Trophoblast cell (in vitro differentiated cells and primary cell): Measurements from ENCODE around the gene ABCA13.

ENCODE experiments used
- DNase-seq, 2 donors: peaks; one replicate each; pipeline ENCODE4 v3.0.0-alpha.2; 2016
- H2AFZ ChIP-seq: 2 replicates; pipeline ENCODE4 v1.6.1; 2013; ENCODE audit warnings: low read length, moderate library complexity, mild to moderate bottlenecking; ENCODE audit not compliant: insufficient read depth, poor library complexity
- H2AK5ac ChIP-seq: 2 replicates; pipeline ENCODE4 v1.6.1; 2013; ENCODE audit warnings: mild to moderate bottlenecking, low read length
- H2BK120ac ChIP-seq: 2 replicates; pipeline ENCODE4 v1.6.1; 2013; ENCODE audit warnings: low read length, mild to moderate bottlenecking, moderate library complexity; ENCODE audit not compliant: insufficient read depth, poor library complexity
- H2BK12ac ChIP-seq: 2 replicates; pipeline ENCODE4 v1.6.1; 2013; ENCODE audit warnings: mild to moderate bottlenecking, low read length, moderate library complexity
- H2BK5ac ChIP-seq: 2 replicates; pipeline ENCODE4 v1.6.1; 2013; ENCODE audit warnings: low read length, low read depth, moderate library complexity, mild to moderate bottlenecking; ENCODE audit not compliant: poor library complexity
- H3K14ac ChIP-seq: 2 replicates; pipeline ENCODE4 v1.6.1; 2013; ENCODE audit warnings: mild to moderate bottlenecking, low read length
- H3K18ac ChIP-seq: 2 replicates; pipeline ENCODE4 v1.6.1; 2013; ENCODE audit warnings: mild to moderate bottlenecking, low read length
- H3K23ac ChIP-seq: 2 replicates; pipeline ENCODE4 v1.6.1; 2013; ENCODE audit warnings: low read length
- H3K27ac ChIP-seq: 2 replicates; pipeline ENCODE4 v1.5.1; 2013; ENCODE audit warnings: low read depth, mild to moderate bottlenecking, inconsistent platforms, low read length, moderate library complexity
- H3K27me3 ChIP-seq: 2 replicates; pipeline ENCODE4 v1.6.1; 2013; ENCODE audit warnings: inconsistent platforms, mild to moderate bottlenecking, low read length, moderate library complexity; ENCODE audit not compliant: insufficient read depth
- H3K36me3 ChIP-seq, 2 experiments: 1 replicate in 1 of 2; 2 replicates in 1 of 2; pipeline ENCODE4 v1.6.1; 2013; ENCODE audit warnings: low read length in 2 of 2, mild to moderate bottlenecking in 2 of 2, moderate library complexity in 1 of 2; ENCODE audit not compliant: insufficient read depth in 2 of 2, control insufficient read depth in 1 of 2
- H3K4ac ChIP-seq: 2 replicates; pipeline ENCODE4 v1.6.1; 2013; ENCODE audit warnings: low read depth, mild to moderate bottlenecking, low read length, moderate library complexity
- H3K4me1 ChIP-seq, 2 experiments: 1 replicate in 1 of 2; 2 replicates in 1 of 2; pipeline ENCODE4 v1.6.1; 2013; ENCODE audit warnings: low read length in 2 of 2, mild to moderate bottlenecking in 2 of 2, moderate library complexity in 1 of 2; ENCODE audit not compliant: insufficient read depth in 2 of 2, control insufficient read depth in 1 of 2
- H3K4me2 ChIP-seq: 2 replicates; pipeline ENCODE4 v1.6.1; 2013; ENCODE audit warnings: inconsistent platforms, mild to moderate bottlenecking, low read length, moderate library complexity
- H3K4me3 ChIP-seq: 2 replicates; pipeline ENCODE4 v1.5.1; 2013; ENCODE audit warnings: mild to moderate bottlenecking, low read depth, low read length, inconsistent platforms
- H3K79me1 ChIP-seq: one replicate; pipeline ENCODE4 v1.6.1; 2013; ENCODE audit warnings: low read length
- H3K79me2 ChIP-seq: 2 replicates; pipeline ENCODE4 v1.6.1; 2013; ENCODE audit warnings: low read length, mild to moderate bottlenecking; ENCODE audit not compliant: control insufficient read depth, insufficient read depth, poor library complexity
- H3K9ac ChIP-seq: 2 replicates; pipeline ENCODE4 v1.6.1; 2013; ENCODE audit warnings: mild to moderate bottlenecking, low read length
- H3K9me3 ChIP-seq: 2 replicates; pipeline ENCODE4 v1.6.1; 2013; ENCODE audit warnings: low read depth, mild to moderate bottlenecking, control low read depth, inconsistent platforms, low read length; ENCODE audit not compliant: insufficient read depth
- H4K12ac ChIP-seq: 2 replicates; pipeline ENCODE4 v1.6.1; 2013; ENCODE audit warnings: low read depth, mild to moderate bottlenecking, low read length, moderate library complexity
- H4K8ac ChIP-seq: 2 replicates; pipeline ENCODE4 v1.6.1; 2013; ENCODE audit warnings: low read depth, mild to moderate bottlenecking, low read length, moderate library complexity
- H4K91ac ChIP-seq: one replicate; pipeline ENCODE4 v1.6.1; 2013; ENCODE audit warnings: low read depth, mild to moderate bottlenecking, low read length, moderate library complexity
- WGBS: extraction: QIAGEN DNeasy Blood & Tissue Kit; methylation state at CpG from one replicate; pipeline ENCODE4 v1.1.7; 2013; ENCODE audit warnings: missing lambda C conversion rate; ENCODE audit not compliant: insufficient read length, insufficient coverage; ENCODE audit errors: extremely low coverage; 5-methylcytosine and 5-hydroxymethylcytosine counted together

The ABCA13 gene

GRCh38 chr7:48311464-48312100, 140.3 kb downstream of the ABCA13 start:
- H4K12ac ChIP-seq = no peak overlapping the region
- no peak overlapping the region for H2BK120ac ChIP-seq
- no peak overlapping the region for H3K23ac ChIP-seq
- H2BK12ac ChIP-seq = no peak overlapping the region
- H3K4me1 ChIP-seq = no peaks in the 10 kb centered on the region
- H3K27me3 ChIP-seq = no peaks in the 10 kb centered on the region
- H4K91ac ChIP-seq = no peak overlapping the region
- no peak overlapping the region for H2AK5ac ChIP-seq
- H3K79me2 ChIP-seq = no peaks in the 10 kb centered on the region
- H3K9ac ChIP-seq = no peak overlapping the region
- no peak for DNase-seq
- H3K14ac ChIP-seq = no peak overlapping the region
- H3K18ac ChIP-seq = no peak overlapping the region
- no peak overlapping the region for H3K4me2 ChIP-seq
- H3K9me3 ChIP-seq = no peaks in the 10 kb centered on the region
- no peak overlapping the region for H3K4me3 ChIP-seq
- no peak overlapping the region for H2AFZ ChIP-seq
- H3K27ac ChIP-seq = no peak overlapping the region
- no CpG with 5 or more reads among the region's 6 CpGs for WGBS
- H2BK5ac ChIP-seq = no peak overlapping the region
- H3K36me3 ChIP-seq = no peaks in the 10 kb centered on the region
- no peak overlapping the region for H3K4ac ChIP-seq
- no peak overlapping the region for H4K8ac ChIP-seq
- H3K79me1 ChIP-seq = no peaks in the 10 kb centered on the region

- no peak overlapping the region for H3K23ac ChIP-seq
- no peak overlapping the region for H4K8ac ChIP-seq
- no peaks in the 10 kb centered on the region for H3K4me1 ChIP-seq
- no peak overlapping the region for H3K4me2 ChIP-seq
- H3K36me3 ChIP-seq = no peaks in the 10 kb centered on the region
- H3K4ac ChIP-seq = no peak overlapping the region
- no peak overlapping the region for H3K9ac ChIP-seq
- no peak overlapping the region for H2AK5ac ChIP-seq
- H3K9me3 ChIP-seq = no peaks in the 10 kb centered on the region
- no peaks in the 10 kb centered on the region for H3K27me3 ChIP-seq
- H3K27ac ChIP-seq = no peak overlapping the region
- no peaks in the 10 kb centered on the region for H3K79me2 ChIP-seq
- no peak overlapping the region for H2AFZ ChIP-seq
- no peak overlapping the region for H2BK120ac ChIP-seq
- no peak overlapping the region for H3K4me3 ChIP-seq
- H4K12ac ChIP-seq = no peak overlapping the region
- WGBS = no CpG with 5 or more reads among the region's 1 CpG
- H2BK12ac ChIP-seq = no peak overlapping the region
- no peak for DNase-seq
- no peak overlapping the region for H4K91ac ChIP-seq
- H2BK5ac ChIP-seq = no peak overlapping the region
- H3K14ac ChIP-seq = no peak overlapping the region
- no peak overlapping the region for H3K18ac ChIP-seq
- H3K79me1 ChIP-seq = no peaks in the 10 kb centered on the region
Observed at GRCh38 chr7:48312151-48312550, 140.9 kb downstream of the ABCA13 start.

- Histone ChIP-seq H3K79me2 (no peaks in the 10 kb centered on the region), H2AFZ (no peak overlapping the region), H3K4me2 (no peak overlapping the region), H4K8ac (no peak overlapping the region), H3K4me3 (no peak overlapping the region), H3K9me3 (peaks cover 2% of the 10 kb centered on the region), H3K14ac (no peak overlapping the region), H3K27ac (no peak overlapping the region), H3K18ac (no peak overlapping the region), H4K12ac (no peak overlapping the region), H3K27me3 (no peaks in the 10 kb centered on the region), H4K91ac (no peak overlapping the region), H2BK12ac (no peak overlapping the region), H3K4me1 (no peaks in the 10 kb centered on the region), H3K36me3 (no peaks in the 10 kb centered on the region), H2AK5ac (no peak overlapping the region), H3K23ac (no peak overlapping the region), H2BK120ac (no peak overlapping the region), H3K9ac (no peak overlapping the region), H2BK5ac (no peak overlapping the region), H3K79me1 (no peaks in the 10 kb centered on the region), H3K4ac (no peak overlapping the region)
- no CpG with 5 or more reads among the region's 3 CpGs for WGBS
- DNase-seq = no peak
Observed at GRCh38 chr7:48316768-48317167, 145.5 kb downstream of the ABCA13 start.

- no peak overlapping the region for H2BK12ac ChIP-seq
- no peak overlapping the region for H3K4ac ChIP-seq
- H3K79me1 ChIP-seq = no peaks in the 10 kb centered on the region
- no peak overlapping the region for H3K4me3 ChIP-seq
- no peak overlapping the region for H2BK120ac ChIP-seq
- no CpG with 5 or more reads among the region's 3 CpGs for WGBS
- no peaks in the 10 kb centered on the region for H3K27me3 ChIP-seq
- H3K18ac ChIP-seq = no peak overlapping the region
- peaks cover 2% of the 10 kb centered on the region for H3K9me3 ChIP-seq
- H3K79me2 ChIP-seq = no peaks in the 10 kb centered on the region
- DNase-seq = no peak
- H2AK5ac ChIP-seq = no peak overlapping the region
- no peak overlapping the region for H3K14ac ChIP-seq
- H2BK5ac ChIP-seq = no peak overlapping the region
- no peak overlapping the region for H3K27ac ChIP-seq
- H3K4me2 ChIP-seq = no peak overlapping the region
- no peak overlapping the region for H4K91ac ChIP-seq
- H4K8ac ChIP-seq = no peak overlapping the region
- no peak overlapping the region for H3K9ac ChIP-seq
- H3K23ac ChIP-seq = no peak overlapping the region
- H3K36me3 ChIP-seq = no peaks in the 10 kb centered on the region
- H4K12ac ChIP-seq = no peak overlapping the region
- H2AFZ ChIP-seq = no peak overlapping the region
- H3K4me1 ChIP-seq = no peaks in the 10 kb centered on the region
Observed at GRCh38 chr7:48317360-48317759, 146.1 kb downstream of the ABCA13 start.
